Occipital lobe (tissue), 2 donors: Measurements from ENCODE around the gene C12orf57. TPM values are rescaled to one million over a fixed set of nuclear protein-coding genes. Genes with fewer than 3 reads are reported as not detected.
A peak's percentile ranks its signal among the peaks of the same experiment; 100 is the strongest.

Experiments
- DNase-seq: peaks from one replicate; lab custom pipeline; 2025; lab: John Stamatoyannopoulos, UW
- total RNA-seq: library from RNA; depleted of rRNA; stranded (reverse); fragments of >200 nt; gene quantifications from one replicate; pipeline ENCODE4 v1.2.3, GENCODE V29; 2014

C12orf57 gene
- total RNA-seq, 1 donor from 2014 or later: 243 TPM

GRCh38 chr12:6963016-6963731, 19.4 kb downstream of the C12orf57 start:
- no peak for DNase-seq

GRCh38 chr12:6963791-6964413, 20.1 kb downstream of the C12orf57 start:
- no peak for DNase-seq

GRCh38 chr12:6964605-6965025, 20.8 kb downstream of the C12orf57 start:
- no peak for DNase-seq

GRCh38 chr12:6965026-6965661, 21.3 kb downstream of the C12orf57 start:
- peak; percentile 69 for DNase-seq

GRCh38 chr12:6965714-6966113, 21.9 kb downstream of the C12orf57 start:
- DNase-seq: no peak

GRCh38 chr12:6966351-6966750, 22.5 kb downstream of the C12orf57 start:
- no peak for DNase-seq

- DNase-seq: no peak
These were observed 23.9 kb downstream of the C12orf57 start for GRCh38 chr12:6967651-6968100.

- no peak for DNase-seq
These were observed 24.6 kb downstream of the C12orf57 start for GRCh38 chr12:6968426-6968825.

- DNase-seq: no peak
These were observed 26.3 kb downstream of the C12orf57 start for GRCh38 chr12:6970096-6970527.

GRCh38 chr12:6974180-6974579, 30.4 kb downstream of the C12orf57 start:
- no peak for DNase-seq

GRCh38 chr12:6975297-6976032, 31.6 kb downstream of the C12orf57 start:
- DNase-seq: no peak

- DNase-seq: no peak
These were observed 33.8 kb downstream of the C12orf57 start for GRCh38 chr12:6977653-6978052.

- no peak for DNase-seq
These were observed 34.4 kb downstream of the C12orf57 start for GRCh38 chr12:6978188-6978587.

GRCh38 chr12:6978611-6979011, 34.8 kb downstream of the C12orf57 start:
- DNase-seq: no peak

GRCh38 chr12:6979021-6979420, 35.2 kb downstream of the C12orf57 start:
- no peak for DNase-seq

GRCh38 chr12:6979453-6979852, 35.6 kb downstream of the C12orf57 start:
- DNase-seq: no peak

- DNase-seq: no peak
These were observed 36.3 kb downstream of the C12orf57 start for GRCh38 chr12:6980075-6980474.

- DNase-seq: no peak
These were observed 36.9 kb downstream of the C12orf57 start for GRCh38 chr12:6980740-6981139.

- no peak for DNase-seq
These were observed 37.6 kb downstream of the C12orf57 start for GRCh38 chr12:6981152-6982052.

GRCh38 chr12:6982532-6982931, 38.7 kb downstream of the C12orf57 start:
- DNase-seq: no peak
